GM12892 (cell line): ENCODE data around the gene PEPD.

ENCODE experiments used
- POLR2A ChIP-seq: IDR thresholded peaks from 2 replicates; pipeline ENCODE4 v1.6.1; 2011; ENCODE audit warnings: low read depth, low read length, control low read depth
- POLR2AphosphoS5 ChIP-seq: IDR thresholded peaks from 2 replicates; pipeline ENCODE4 v1.6.1; 2011; ENCODE audit warnings: low read depth, low read length, control low read depth
- TAF1 ChIP-seq: IDR thresholded peaks from 2 replicates; pipeline ENCODE4 v1.6.1; 2011; ENCODE audit warnings: low read depth, mild to moderate bottlenecking, control low read depth, low read length, borderline replicate concordance

DNA sequence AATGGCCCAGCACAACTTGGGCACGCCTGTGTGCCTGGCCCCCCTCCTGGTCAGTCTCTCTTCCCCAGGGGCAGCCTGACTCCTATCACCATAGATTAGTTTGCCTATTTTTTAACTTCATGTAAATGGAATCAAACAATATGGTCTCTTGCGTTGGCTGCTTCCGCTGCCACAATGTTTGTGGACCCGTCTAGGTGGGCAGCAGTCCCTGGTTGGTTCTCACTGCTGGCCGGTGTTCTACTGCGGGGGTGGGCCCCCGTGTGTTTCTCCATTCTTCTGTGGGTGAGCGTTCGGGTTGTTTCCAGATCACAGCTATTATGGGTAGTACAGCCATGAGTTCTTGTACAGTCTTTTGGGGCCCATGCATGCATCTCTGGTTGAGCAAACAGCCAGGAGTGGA lies 100.8 kb downstream of the PEPD start:
- TF ChIP-seq POLR2AphosphoS5, result no peak
- no peak for TF ChIP-seq POLR2A
- TF ChIP-seq TAF1, result no peak
